HG03439 (cell line): ENCODE measurements around the gene CAMTA1.

Experiments
- ATAC-seq: cut with Tn5 transposase; IDR thresholded peaks from one replicate; pipeline ENCODE4 v1.9.1; 2021; ENCODE audit warnings: mild to moderate bottlenecking, moderate library complexity; ENCODE audit not compliant: unreplicated experiment

CAMTA1 gene

GRCh38 chr1:7572654-7573152 is 787.4 kb downstream of the CAMTA1 start:
- ATAC-seq = no peak

DNA sequence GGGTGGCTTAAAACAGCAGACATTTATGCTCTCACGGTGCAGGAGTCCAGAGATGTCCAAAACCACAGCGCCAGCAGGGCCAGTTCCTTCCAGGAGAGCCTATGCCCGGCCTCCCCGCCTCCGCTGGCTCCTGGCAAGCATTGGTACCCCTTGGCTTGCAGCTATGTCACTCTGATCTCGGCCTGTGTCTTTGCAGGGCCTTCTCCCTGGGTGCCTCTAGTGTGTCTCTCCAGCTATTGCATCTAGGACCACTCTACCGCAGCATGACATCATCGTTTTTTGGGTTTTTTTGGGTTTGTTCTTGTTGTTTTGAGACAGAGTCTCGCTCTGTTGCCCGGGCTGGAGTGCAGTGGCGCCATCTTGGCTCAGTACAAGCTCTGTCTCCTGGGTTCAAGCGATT is 788.2 kb downstream of the CAMTA1 start:
- ATAC-seq = no peak

- ATAC-seq = no peak
These were observed 789.1 kb downstream of the CAMTA1 start for GRCh38 chr1:7574121-7575040.

DNA sequence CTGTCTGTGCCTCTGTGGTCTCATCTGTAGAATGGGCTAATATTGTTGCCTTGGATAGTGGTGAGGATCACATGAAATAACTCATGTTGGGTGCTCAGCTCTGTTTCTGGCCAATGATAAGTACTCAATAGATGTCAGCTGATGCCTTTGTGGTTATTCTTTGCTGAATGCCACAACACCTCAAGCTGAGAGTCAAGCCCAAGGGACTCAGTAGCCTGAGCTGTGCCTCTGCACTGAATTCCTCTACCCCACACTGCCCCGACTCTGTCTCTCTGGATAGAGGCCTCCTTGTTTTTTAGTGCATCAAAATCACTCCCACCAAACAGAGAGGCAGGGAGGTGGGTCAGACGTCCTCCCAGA is 789.8 kb downstream of the CAMTA1 start:
- no peak for ATAC-seq

- no peak for ATAC-seq
These were observed 791.8 kb downstream of the CAMTA1 start for GRCh38 chr1:7576946-7577657.

- no peak for ATAC-seq
These were observed 793.0 kb downstream of the CAMTA1 start for GRCh38 chr1:7578206-7578605.

DNA sequence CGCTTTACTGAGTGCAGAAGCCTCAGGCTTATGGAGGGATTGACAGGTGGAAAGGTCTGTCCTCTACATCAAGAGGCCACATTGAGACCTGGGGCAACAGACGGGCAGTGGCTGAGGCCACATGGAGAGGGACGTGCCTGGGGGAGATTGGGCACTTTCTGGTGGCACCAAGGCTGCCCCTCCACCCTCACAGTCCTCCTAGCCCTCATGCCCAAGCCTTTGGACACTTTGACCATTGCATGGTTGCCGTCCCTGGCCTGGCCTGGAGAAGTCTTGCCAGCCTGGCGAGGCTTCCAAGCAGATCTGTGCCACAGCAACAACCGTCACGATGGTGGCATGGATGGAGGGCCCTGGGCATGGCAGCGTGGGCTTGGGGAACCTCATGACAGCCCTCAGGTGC is 793.8 kb downstream of the CAMTA1 start:
- no peak for ATAC-seq

DNA sequence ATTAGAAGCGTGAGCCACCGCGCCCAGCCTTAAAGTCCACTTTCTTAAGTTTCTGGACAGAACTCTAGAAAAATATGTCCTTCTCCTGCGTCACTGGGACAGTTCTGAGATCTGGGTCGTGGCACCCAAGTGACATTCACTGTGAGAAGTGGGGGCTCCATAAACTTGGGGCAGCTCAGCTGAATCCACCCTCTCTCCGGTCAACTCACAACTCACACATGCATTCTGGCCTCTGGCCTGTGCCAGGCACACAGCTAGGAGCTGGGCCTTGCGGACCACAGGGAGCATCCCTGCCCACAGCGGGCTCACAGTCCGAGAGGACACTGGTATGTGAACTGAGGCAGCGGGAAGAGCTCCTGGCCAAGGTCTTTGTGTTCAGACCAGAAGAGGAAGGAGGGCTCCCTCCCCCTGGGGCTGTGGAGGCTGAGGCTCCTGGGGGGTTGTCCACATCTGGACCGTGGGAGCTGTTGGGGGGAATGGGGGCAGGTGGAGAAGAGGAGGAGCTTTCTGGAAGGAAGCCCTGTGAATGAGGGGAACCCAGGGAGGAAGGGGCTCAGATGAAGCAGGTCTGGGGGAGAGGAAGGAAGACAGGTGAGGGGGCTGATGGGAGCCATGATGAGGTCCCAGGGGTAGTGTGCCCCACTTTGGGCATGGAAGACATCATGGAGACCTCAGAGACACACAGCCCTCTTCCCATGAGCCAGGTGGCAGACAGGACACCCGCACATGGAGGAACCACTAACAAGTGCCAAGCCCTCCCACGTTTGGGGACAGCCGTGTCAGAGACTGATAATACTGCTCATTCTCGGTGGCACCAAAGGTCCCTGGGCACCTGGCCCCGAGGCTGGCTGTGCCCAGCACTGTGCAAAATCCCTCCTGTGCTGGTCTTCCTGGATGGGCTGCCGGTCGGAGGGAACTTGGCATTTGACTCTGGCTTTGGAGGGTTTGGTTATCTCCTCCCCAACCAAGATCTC is 794.9 kb downstream of the CAMTA1 start:
- ATAC-seq = no peak

DNA sequence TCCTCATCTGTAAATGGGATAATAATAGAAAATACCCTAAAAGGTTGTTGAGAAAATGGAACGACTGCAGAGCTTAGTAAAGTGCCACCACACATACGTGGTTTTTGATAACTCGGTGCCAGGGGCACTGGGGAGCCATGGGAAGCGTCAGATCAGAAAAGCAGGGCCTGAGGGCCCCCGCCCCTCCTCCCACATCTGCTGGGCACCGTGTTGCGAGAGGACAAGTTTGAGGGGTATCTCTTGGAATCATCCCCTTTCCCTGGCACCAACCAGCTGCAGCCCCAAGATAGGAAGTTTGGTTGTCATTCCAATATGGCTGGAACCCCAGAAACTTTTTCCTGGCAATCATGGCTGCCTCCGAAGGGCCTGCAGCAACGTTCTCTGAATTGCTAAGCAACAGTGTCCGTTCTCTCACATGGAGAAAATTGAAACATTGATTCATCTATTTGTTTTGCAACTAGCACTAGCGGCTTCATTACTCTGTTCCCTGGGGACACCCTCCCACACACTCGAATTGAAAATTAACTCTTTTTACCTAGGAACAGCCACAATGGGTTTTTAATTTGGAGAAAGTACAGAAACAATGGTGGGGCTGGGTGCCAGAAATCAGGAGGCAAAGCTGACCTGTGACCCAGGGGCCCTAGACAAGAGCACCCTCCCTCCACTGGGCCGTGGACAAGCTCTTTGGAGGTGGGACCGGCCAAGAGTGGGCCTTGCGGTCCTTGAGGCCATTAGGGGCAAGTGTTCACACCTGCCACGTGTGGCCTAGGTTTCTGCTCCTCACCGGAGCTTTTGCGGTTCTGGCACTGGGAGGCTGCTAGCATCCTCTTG is 795.9 kb downstream of the CAMTA1 start:
- ATAC-seq = no peak

DNA sequence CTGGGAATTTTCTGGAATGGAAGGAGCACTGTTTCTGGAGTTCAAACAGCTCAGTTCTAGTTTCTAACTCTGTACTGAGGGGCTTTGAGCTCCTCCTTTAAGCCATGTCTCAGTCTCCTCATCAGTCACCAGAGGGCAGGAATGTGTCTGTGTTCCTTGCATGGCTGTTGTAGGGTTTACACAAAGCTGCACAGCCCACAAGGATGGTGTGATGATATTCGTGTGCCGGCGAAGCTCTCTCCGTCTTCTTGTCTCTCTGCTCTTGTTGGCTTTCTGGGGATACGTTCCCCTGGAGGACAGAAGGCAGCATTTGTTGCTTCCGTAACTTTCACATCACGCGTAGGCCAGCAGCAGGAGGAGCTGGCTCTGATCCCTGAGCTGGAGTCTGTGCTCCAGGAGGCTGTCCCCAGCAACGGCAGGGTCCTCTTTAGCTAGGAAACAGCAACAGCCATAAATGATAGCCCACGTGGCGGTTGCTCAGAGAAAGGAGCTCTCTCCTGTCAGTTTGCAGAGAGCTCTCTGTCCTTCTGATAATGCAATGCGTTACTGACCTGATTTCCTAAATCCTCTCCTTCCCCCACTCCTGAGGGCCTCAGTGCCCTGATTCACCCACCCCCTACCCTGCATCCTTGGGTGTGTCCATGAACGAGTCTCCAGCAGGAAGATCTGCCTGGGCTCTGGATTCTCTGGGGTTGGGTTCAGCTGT is 796.7 kb downstream of the CAMTA1 start:
- ATAC-seq = no peak

- no peak for ATAC-seq
These were observed 797.3 kb downstream of the CAMTA1 start for GRCh38 chr1:7582460-7582972.

- ATAC-seq = no peak
These were observed 798.2 kb downstream of the CAMTA1 start for GRCh38 chr1:7583291-7584096.

- ATAC-seq = no peak
These were observed 798.9 kb downstream of the CAMTA1 start for GRCh38 chr1:7584157-7584556.

DNA sequence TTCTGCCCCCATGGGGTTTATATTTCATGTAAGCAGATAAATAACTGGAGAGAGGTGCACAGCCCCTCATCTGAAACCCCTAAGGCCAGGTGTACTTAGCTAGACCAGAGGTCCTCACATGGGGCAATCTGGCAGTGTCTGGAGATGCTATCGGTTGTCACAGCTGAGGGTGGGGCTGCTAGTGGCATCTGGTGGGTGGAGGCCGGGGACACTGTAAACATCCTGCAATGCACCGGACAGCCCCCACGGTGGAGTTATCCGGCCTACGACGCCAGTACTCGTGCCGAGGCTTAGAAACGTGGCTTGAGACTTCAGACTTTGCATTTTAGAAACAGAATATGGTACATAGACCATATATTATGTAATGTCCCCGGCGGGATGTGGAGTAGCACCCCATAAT is 799.4 kb downstream of the CAMTA1 start:
- ATAC-seq = no peak

DNA sequence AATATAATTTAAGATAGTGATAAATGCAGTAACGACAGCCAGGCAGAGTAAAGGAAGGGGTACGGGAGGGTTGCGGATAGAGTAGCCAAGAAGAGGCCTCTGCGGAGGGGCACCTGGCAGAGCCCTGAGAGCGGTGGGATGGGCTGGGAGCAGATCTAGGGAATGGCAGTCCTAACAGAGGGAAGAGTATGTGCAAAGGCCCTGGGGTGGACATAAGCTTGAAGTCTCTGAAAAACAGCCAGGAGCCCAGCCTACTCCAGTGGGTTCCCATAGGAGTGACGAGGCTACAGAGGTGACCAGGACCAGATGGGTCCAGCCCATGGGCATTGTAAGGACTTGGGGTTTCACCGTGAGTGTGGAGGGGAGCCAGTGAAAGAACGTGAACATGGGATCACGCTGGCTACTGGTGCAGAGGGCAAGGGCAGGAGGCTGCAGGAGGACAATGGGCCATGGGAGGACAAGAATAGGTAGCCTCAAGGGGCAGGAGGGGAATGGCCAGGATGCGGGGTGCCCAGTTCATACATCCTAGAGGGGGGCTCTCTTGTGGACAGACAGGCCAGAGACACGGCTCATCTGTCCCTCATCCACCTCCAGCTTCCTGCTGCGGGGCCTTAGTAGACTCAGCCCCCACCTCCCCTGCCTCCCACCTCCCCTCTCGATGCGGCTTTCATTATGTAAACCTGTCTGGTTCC is 800.1 kb downstream of the CAMTA1 start:
- no peak for ATAC-seq

GRCh38 chr1:7586031-7586941 is 801.0 kb downstream of the CAMTA1 start:
- ATAC-seq = no peak
